ENCODE results near the gene CTTN. TPM values are rescaled to one million over a fixed set of nuclear protein-coding genes. Genes with fewer than 3 reads are reported as not detected.

Gene CTTN
- total and polyA plus RNA-seq, 2 donors = 121 to 149 TPM

- WGBS = 40% methylated on average over 20 of the region's 20 CpGs
- Histone ChIP-seq H3K36me3 (ENCODE audit: insufficient read depth) (no peaks in the 10 kb centered on the region), H3K4me1 (ENCODE audit: insufficient read depth) (no peaks in the 10 kb centered on the region), H3K4me3 (ENCODE audit: low read depth, low read length) (no peak overlapping the region), H3K27ac (ENCODE audit: low read depth) (no peak overlapping the region)
- no peak for DNase-seq (ENCODE audit: extremely low spot score)
These were observed 69.1 kb downstream of the CTTN start for GRCh38 chr11:70467201-70468085.

- Histone ChIP-seq H3K27ac (ENCODE audit: low read depth) (no peak overlapping the region), H3K4me1 (ENCODE audit: insufficient read depth) (no peaks in the 10 kb centered on the region), H3K4me3 (ENCODE audit: low read depth, low read length) (no peak overlapping the region), H3K36me3 (ENCODE audit: insufficient read depth) (no peaks in the 10 kb centered on the region)
- WGBS = 73% methylated on average over 19 of the region's 19 CpGs
- no peak for DNase-seq (ENCODE audit: extremely low spot score)
These were observed 70.2 kb downstream of the CTTN start for GRCh38 chr11:70468256-70469195.

- H3K27ac ChIP-seq (ENCODE audit: low read depth) = no peak overlapping the region
- WGBS = 51% methylated on average over 6 of the region's 6 CpGs
- H3K36me3 ChIP-seq (ENCODE audit: insufficient read depth) = no peaks in the 10 kb centered on the region
- H3K4me3 ChIP-seq (ENCODE audit: low read depth, low read length) = no peak overlapping the region
- no peaks in the 10 kb centered on the region for H3K4me1 ChIP-seq (ENCODE audit: insufficient read depth)
- no peak for DNase-seq (ENCODE audit: extremely low spot score)
These were observed 71.8 kb downstream of the CTTN start for GRCh38 chr11:70470127-70470526.

DNA sequence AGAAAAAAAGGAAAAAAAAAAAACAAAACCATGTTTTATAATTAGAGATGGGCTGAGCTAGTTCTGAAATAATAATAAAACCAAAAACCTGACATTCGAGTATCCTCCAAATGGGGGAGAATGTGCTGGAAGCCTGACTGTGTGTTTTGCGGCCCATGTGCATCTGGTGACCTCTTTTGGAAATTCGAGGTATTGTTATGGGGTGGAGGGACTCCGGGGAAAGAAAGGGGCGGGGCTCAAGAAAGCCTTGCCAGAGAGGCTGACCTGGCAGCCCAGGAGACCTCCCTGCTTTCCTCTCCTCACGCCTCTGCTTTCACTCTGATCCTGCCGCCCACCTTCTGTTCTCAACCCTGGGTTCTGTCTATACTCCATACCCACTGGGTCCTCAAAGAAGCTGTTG lies 72.9 kb downstream of the CTTN start:
- WGBS = 37% methylated on average over 7 of the region's 7 CpGs
- DNase-seq (ENCODE audit: extremely low spot score) = no peak
- Histone ChIP-seq H3K4me3 (ENCODE audit: low read depth, low read length) (no peak overlapping the region), H3K27ac (ENCODE audit: low read depth) (no peak overlapping the region), H3K36me3 (ENCODE audit: insufficient read depth) (no peaks in the 10 kb centered on the region), H3K4me1 (ENCODE audit: insufficient read depth) (no peaks in the 10 kb centered on the region)

GRCh38 chr11:70472240-70472639 lies 73.9 kb downstream of the CTTN start:
- WGBS = 96% methylated on average over 9 of the region's 9 CpGs
- no peak for DNase-seq (ENCODE audit: extremely low spot score)
- Histone ChIP-seq H3K27ac (ENCODE audit: low read depth) (no peak overlapping the region), H3K4me3 (ENCODE audit: low read depth, low read length) (no peak overlapping the region), H3K36me3 (ENCODE audit: insufficient read depth) (no peaks in the 10 kb centered on the region), H3K4me1 (ENCODE audit: insufficient read depth) (no peaks in the 10 kb centered on the region)

- Histone ChIP-seq H3K27ac (ENCODE audit: low read depth) (no peak overlapping the region), H3K4me1 (ENCODE audit: insufficient read depth) (no peaks in the 10 kb centered on the region), H3K4me3 (ENCODE audit: low read depth, low read length) (no peak overlapping the region), H3K36me3 (ENCODE audit: insufficient read depth) (no peaks in the 10 kb centered on the region)
- WGBS = 90% methylated on average over 22 of the region's 22 CpGs
- no peak for DNase-seq (ENCODE audit: extremely low spot score)
These were observed 75.0 kb downstream of the CTTN start for GRCh38 chr11:70473186-70473872.

- 89% methylated on average over 18 of the region's 18 CpGs for WGBS
- H3K27ac ChIP-seq (ENCODE audit: low read depth) = no peak overlapping the region
- no peak for DNase-seq (ENCODE audit: extremely low spot score)
- no peaks in the 10 kb centered on the region for H3K4me1 ChIP-seq (ENCODE audit: insufficient read depth)
- no peaks in the 10 kb centered on the region for H3K36me3 ChIP-seq (ENCODE audit: insufficient read depth)
- H3K4me3 ChIP-seq (ENCODE audit: low read depth, low read length) = no peak overlapping the region
These were observed 75.8 kb downstream of the CTTN start for GRCh38 chr11:70473873-70474690.

GRCh38 chr11:70474710-70475109 lies 76.4 kb downstream of the CTTN start:
- H3K27ac ChIP-seq (ENCODE audit: low read depth) = no peak overlapping the region
- no peaks in the 10 kb centered on the region for H3K4me1 ChIP-seq (ENCODE audit: insufficient read depth)
- no peaks in the 10 kb centered on the region for H3K36me3 ChIP-seq (ENCODE audit: insufficient read depth)
- 84% methylated on average over 8 of the region's 8 CpGs for whole genome bisulfite sequencing
- H3K4me3 ChIP-seq (ENCODE audit: low read depth, low read length) = no peak overlapping the region
- DNase-seq (ENCODE audit: extremely low spot score) = no peak

GRCh38 chr11:70476669-70477068 lies 78.3 kb downstream of the CTTN start:
- DNase-seq (ENCODE audit: extremely low spot score) = no peak
- WGBS = 88% methylated on average over 4 of the region's 4 CpGs
- Histone ChIP-seq H3K27ac (ENCODE audit: low read depth) (no peak overlapping the region), H3K4me1 (ENCODE audit: insufficient read depth) (no peaks in the 10 kb centered on the region), H3K4me3 (ENCODE audit: low read depth, low read length) (no peak overlapping the region), H3K36me3 (ENCODE audit: insufficient read depth) (no peaks in the 10 kb centered on the region)

DNA sequence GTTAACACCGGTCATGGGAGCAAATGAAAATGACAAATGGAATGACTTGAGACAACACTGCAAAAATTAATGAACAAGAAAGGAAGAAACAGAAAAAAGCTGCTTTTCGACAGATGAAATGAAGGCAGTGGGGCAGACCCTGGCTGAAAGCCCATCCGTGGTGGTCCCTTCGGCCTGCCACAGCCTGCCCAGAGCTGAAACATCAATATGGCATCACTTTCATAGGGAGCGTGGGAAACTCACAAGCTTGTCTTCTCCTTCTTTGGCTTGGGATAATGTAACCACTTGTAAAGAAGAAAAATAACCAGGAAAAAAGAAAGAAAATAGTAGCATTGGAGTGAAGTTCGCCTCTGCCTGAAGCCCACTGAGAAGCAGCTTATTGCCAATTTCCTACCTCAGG lies 78.8 kb downstream of the CTTN start:
- H3K4me3 ChIP-seq (ENCODE audit: low read depth, low read length) = no peak overlapping the region
- no peaks in the 10 kb centered on the region for H3K4me1 ChIP-seq (ENCODE audit: insufficient read depth)
- no peaks in the 10 kb centered on the region for H3K36me3 ChIP-seq (ENCODE audit: insufficient read depth)
- 92% methylated on average over 6 of the region's 6 CpGs for WGBS
- no peak overlapping the region for H3K27ac ChIP-seq (ENCODE audit: low read depth)
- DNase-seq (ENCODE audit: extremely low spot score) = no peak

GRCh38 chr11:70477609-70478008 lies 79.3 kb downstream of the CTTN start:
- DNase-seq (ENCODE audit: extremely low spot score) = no peak
- no peak overlapping the region for H3K4me3 ChIP-seq (ENCODE audit: low read depth, low read length)
- H3K36me3 ChIP-seq (ENCODE audit: insufficient read depth) = no peaks in the 10 kb centered on the region
- no peaks in the 10 kb centered on the region for H3K4me1 ChIP-seq (ENCODE audit: insufficient read depth)
- no peak overlapping the region for H3K27ac ChIP-seq (ENCODE audit: low read depth)
- WGBS = 72% methylated on average over 10 of the region's 10 CpGs

DNA sequence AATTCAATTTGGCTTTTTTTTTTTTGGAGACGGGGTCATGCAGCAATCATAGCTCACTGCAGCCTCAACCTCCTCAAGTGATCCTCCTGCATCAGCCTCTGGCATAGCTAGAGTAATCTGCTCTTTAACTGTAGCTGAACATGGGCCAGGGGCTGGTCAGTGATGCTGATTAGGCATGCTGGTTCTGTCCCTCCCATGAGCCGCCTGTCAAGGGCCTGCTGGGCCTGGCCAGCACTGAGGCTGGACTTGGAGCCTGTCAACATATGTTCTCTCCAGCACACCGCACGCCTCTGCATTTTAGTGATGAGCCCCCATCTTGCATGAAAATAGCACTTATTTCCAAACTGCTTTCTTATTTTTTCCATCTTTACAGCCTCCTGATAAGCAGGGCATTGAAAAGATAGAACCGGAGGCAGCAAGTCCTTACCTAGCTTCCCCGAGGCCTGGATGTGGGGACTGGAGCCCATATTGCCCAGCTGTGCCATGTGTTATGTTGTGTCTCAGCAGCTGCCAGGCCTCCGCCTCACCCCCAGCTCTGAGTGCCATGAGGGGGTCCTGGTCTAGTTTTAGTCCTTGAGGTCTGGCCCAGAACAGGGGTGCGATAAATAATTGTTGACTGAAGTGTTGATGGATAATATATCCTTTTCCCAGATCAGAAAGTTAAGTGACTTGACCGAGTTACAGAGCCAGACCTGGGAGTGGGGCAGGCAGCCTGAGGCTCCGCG lies 80.0 kb downstream of the CTTN start:
- no peak overlapping the region for H3K4me3 ChIP-seq (ENCODE audit: low read depth, low read length)
- WGBS = 88% methylated on average over 11 of the region's 11 CpGs
- no peak for DNase-seq (ENCODE audit: extremely low spot score)
- no peak overlapping the region for H3K27ac ChIP-seq (ENCODE audit: low read depth)
- H3K36me3 ChIP-seq (ENCODE audit: insufficient read depth) = no peaks in the 10 kb centered on the region
- no peaks in the 10 kb centered on the region for H3K4me1 ChIP-seq (ENCODE audit: insufficient read depth)

Measured in urinary bladder (tissue), 4 donors.